HG02759 (cell line): ENCODE results near the gene CPNE6.

Experiments
- ATAC-seq: cut with Tn5 transposase; IDR thresholded peaks from one replicate; pipeline ENCODE4 v1.9.1; 2021; ENCODE audit warnings: mild to moderate bottlenecking, moderate library complexity; ENCODE audit not compliant: unreplicated experiment

The CPNE6 gene

GRCh38 chr14:24084440-24084839, 13.1 kb downstream of the CPNE6 start:
- ATAC-seq: no peak

- ATAC-seq: no peak
These were observed 13.9 kb downstream of the CPNE6 start for GRCh38 chr14:24085215-24085614.

- ATAC-seq: no peak
These were observed 15.0 kb downstream of the CPNE6 start for GRCh38 chr14:24086193-24086955.

- ATAC-seq: no peak
These were observed 15.6 kb downstream of the CPNE6 start for GRCh38 chr14:24087004-24087403.

GRCh38 chr14:24088095-24088494, 16.7 kb downstream of the CPNE6 start:
- no peak for ATAC-seq

DNA sequence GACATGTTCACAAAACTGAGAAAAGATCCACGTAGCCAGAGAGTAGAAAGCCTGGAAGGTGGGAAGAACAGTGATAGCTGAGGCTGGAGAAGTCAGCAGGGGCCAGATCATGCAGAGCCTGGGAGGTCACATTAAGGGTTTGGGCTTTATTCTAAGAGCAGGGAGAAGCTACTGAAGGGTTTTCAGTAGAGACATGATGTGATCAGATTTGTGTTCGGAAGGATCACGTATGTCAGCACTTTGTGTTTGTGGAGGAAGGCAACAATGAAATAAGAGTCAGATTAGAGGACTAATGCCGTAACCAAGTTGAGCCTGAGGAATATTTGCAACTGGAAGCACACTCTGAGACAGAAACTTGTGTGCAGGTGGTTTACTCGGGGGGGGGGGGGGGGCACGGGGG, 18.5 kb downstream of the CPNE6 start:
- ATAC-seq: no peak

- ATAC-seq: no peak
These were observed 20.7 kb downstream of the CPNE6 start for GRCh38 chr14:24092110-24092504.

- ATAC-seq: no peak
These were observed 21.3 kb downstream of the CPNE6 start for GRCh38 chr14:24092505-24093206.

DNA sequence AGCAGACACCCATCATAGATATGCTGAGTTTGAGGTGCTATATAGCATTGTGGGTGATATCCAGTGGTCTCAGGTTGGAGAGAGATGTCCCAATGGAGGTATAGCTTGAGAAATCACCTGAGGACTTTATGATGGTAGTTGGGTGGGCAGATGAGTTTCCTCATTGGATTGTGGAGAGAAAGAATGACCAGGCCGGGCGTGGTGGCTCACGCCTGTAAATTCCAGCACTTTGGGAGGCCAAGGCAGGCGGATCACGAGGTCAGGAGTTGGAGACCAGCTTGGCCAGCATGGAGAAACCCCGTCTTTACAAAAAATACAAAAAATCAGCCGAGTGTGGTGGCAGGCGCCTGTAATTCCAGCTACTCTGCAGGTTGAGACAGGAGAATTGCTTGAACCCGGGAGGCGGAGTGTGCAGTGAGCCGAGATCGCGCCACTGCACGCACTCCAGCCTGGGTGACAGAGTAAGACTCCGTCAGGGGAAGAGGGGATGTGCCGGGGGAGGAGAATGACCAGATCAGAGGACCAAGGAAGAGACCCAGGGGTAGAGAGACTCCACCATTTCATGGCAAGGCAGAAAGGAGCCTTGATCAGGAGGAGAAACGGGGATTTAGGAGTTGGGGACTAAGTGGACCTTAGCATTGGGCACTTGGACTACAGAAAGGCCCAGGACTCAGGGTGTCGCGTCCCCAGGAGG, 22.0 kb downstream of the CPNE6 start:
- no peak for ATAC-seq

GRCh38 chr14:24093901-24094840, 22.8 kb downstream of the CPNE6 start, which contains the start of gene PCK2:
PCK2 (plus strand) TSS chr14:24094311; CDS start chr14:24094406, 95 bp downstream.
- peak; percentile 49 for ATAC-seq

DNA sequence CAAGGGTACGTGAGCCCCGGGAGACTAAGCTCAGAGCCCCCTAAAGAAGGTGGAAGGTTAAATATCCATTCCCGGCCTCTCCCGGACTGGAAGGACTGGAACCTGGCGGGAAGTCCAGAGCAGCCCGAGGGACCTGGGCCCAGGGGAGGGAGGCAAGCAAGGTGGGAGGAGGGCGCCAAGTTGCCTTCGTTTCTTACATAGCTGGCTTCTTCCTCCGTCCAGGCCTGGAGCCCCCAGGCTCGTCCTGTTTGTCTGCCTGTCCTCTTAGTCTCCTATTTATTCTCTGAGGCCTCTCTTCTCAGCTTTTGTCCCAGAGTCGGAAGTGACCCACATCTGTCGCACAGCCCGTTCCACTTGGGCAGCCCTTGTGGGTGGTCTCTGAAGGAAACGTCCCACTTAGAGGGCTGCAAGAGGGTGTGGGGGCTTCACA, 23.5 kb downstream of the CPNE6 start:
- peak; percentile 1 for ATAC-seq

GRCh38 chr14:24095271-24096068, 24.1 kb downstream of the CPNE6 start:
- peak; percentile 74 for ATAC-seq

DNA sequence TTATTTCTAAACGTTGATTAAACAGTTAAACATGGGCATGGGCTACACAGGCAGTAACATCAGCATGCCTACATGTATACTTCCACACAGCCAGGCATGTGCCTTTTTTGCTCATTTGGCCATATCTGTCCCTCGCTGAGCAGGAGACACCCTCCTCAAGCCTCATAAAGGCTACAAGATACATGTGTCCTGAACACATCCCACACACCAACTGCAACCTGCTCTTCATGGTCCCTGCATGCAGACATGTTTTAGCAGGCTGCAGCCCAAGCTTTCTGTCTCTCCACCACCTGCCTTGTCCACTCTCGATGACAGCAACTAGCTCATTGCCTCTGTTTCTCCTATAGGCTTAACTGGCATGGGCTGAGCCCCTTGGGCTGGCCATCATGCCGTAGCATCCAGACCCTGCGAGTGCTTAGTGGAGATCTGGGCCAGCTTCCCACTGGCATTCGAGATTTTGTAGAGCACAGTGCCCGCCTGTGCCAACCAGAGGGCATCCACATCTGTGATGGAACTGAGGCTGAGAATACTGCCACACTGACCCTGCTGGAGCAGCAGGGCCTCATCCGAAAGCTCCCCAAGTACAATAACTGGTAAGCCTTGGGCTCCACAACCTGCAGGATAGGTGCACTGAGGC, 25.3 kb downstream of the CPNE6 start:
- no peak for ATAC-seq

GRCh38 chr14:24098229-24098926, 27.0 kb downstream of the CPNE6 start:
- no peak for ATAC-seq

- no peak for ATAC-seq
These were observed 27.8 kb downstream of the CPNE6 start for GRCh38 chr14:24098927-24099813.

GRCh38 chr14:24100197-24100981, 29.0 kb downstream of the CPNE6 start:
- no peak for ATAC-seq

DNA sequence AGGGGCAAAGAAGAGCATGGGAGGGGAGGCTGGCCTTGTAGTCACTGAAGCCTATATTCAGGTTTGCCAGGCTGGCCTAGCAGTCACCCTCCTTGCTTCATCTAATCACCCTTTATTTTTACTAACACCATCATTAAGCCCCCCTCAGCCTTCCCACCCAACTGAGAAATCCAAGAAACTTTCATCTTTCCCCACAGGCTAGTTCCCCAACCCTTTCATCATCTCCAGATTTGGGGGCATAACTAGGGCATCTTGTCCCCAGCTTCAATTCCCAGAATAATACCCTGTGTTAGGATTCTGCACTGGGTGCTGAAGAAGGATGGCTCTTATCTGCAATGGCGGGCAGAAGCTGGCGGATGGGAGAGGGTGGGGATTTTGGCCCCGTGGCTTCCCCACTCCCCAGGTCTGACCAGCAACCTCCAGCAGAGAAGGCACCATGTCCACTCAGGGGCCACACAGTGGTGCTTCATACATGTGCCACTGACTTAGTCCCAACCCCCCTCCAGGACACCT, 29.7 kb downstream of the CPNE6 start:
- no peak for ATAC-seq
